ENCODE measurements around the gene DALRD3.
A peak's percentile ranks its signal among the peaks of the same experiment; 100 is the strongest.

Gene DALRD3

DNA sequence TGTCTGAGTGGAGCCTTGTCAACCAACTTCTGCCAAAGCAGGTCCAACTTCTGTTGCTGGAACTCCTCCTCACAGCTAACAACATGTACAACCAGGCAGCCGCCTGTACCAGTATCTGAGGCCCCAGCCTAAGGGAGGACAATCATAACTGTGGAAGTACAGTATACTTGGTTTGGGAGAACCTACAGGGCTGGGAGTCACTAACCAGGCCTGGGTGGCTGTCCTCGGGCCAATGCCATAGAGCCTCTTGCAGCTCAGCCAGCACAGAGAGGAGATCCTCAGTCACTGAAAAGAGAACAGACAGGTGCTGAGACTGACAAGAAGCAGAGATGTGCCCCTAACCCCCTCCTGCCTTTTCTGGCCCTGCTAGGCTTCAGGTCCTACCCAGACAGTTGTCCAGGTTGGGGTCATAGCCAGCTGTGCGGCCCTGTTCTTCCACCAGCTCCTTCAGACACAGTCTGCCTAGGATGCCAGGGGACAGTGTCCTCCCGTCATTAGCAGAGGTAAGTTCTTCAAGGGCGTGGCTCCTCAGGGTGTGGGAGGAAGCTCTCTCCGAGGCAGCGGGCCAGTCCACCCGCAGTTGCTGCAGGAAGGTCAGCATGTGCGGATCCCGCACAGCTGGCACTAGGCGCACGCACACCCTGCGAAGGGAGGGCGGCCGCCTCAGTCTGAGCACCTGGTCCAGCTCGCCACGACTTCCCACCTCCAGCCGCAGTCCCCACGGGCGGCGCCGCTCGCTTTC, 980 bp downstream of the DALRD3 start:
- H3K4me3 ChIP-seq (ENCODE audit: low read depth, low read length) = peak overlapping the region; percentile 94
- no peak for DNase-seq (ENCODE audit: low read depth)
- TF ChIP-seq, protein P1, sequence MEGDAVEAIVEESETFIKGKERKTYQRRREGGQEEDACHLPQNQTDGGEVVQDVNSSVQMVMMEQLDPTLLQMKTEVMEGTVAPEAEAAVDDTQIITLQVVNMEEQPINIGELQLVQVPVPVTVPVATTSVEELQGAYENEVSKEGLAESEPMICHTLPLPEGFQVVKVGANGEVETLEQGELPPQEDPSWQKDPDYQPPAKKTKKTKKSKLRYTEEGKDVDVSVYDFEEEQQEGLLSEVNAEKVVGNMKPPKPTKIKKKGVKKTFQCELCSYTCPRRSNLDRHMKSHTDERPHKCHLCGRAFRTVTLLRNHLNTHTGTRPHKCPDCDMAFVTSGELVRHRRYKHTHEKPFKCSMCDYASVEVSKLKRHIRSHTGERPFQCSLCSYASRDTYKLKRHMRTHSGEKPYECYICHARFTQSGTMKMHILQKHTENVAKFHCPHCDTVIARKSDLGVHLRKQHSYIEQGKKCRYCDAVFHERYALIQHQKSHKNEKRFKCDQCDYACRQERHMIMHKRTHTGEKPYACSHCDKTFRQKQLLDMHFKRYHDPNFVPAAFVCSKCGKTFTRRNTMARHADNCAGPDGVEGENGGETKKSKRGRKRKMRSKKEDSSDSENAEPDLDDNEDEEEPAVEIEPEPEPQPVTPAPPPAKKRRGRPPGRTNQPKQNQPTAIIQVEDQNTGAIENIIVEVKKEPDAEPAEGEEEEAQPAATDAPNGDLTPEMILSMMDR (IDR thresholded peaks at IDR 0.05; ENCODE audit: insufficient read depth, low read depth, low read length, missing control alignments) = no peak

DNA sequence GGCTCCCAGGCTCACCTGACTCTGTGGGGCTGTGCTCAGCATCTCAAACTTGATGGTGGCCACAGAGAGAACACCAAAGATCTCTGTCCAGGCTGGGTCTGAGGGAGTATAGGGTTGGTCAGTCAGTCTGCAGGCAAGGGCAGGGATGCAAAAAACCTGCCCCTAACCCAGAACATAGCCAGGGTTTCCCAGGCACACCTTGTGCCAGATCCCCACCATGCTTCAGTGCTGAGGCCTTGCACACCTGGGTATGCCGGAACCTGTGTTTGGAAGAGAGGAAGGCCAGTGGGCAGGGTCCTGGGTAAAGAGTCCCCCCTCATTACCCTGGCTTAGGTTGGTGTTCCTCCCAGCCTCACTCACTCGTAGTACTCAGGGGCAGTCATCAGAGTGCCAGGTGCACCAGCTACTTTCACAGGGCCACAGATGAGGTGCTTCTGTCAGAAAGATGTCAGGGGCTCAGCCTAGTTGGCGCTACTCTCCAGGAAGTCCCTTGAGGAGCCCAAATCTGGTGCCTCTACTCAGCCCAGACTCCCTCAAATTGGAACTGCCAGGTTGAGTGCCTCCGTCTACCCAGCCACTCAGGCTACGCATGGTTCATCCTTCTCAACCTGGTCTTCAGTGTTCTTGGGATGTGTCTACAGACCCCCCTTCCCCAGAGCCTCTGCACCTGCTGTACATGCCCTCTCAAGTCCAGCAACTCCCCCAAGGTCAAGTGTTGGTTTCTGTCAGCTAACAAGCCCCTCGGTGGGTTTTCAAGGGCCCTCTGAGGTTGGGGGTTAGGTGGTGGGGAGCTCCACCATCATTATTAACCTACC, 1.8 kb downstream of the DALRD3 start:
- TF ChIP-seq, protein P1 (IDR thresholded peaks at IDR 0.05; ENCODE audit: insufficient read depth, low read depth, low read length, missing control alignments) = no peak
- H3K4me3 ChIP-seq (ENCODE audit: low read depth, low read length) = no peak overlapping the region
- DNase-seq (ENCODE audit: low read depth) = no peak

DNA sequence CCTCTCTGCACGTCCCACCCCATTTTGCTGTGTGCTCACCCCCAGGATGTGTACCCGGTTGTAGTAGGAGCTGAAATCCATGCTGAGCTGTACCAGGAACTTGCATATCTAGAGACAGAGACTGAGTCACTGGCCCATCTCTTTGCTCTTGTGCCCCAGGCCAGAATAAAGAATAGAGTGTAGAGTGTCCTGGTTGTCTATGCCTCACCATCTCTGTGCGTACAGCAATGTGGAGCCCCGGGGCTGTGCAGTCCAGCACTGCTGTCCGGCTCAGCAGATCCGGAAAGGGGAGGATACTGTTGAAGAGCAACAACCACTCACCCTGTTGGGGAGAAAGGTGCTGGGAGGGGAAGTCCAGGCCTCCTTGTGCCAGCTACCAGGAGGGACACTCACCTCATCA, 2.6 kb downstream of the DALRD3 start:
- TF ChIP-seq, protein P1 (IDR thresholded peaks at IDR 0.05; ENCODE audit: insufficient read depth, low read depth, low read length, missing control alignments) = no peak
- DNase-seq (ENCODE audit: low read depth) = no peak
- no peak overlapping the region for H3K4me3 ChIP-seq (ENCODE audit: low read depth, low read length)

DNA sequence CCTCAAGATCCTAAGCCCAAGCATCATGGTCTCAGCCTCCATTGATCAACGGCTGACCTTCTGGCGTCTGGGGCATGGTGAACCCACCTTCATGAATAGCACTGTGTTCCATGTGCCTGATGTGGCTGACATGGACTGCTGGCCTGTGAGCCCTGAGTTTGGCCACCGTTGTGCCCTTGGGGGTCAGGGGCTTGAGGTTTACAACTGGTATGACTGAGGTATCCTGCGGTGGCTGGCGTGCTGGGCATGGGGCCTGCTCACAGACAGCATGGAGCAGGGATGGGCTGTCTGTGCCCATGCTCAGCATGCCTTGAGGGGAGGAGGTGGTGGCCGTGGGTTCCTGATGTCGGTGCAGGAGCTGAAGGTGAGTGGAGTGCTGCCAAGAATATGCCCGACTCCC, 3.3 kb downstream of the DALRD3 start:
- no peak for DNase-seq (ENCODE audit: low read depth)
- TF ChIP-seq, protein P1 (IDR thresholded peaks at IDR 0.05; ENCODE audit: insufficient read depth, low read depth, low read length, missing control alignments) = no peak

DNA sequence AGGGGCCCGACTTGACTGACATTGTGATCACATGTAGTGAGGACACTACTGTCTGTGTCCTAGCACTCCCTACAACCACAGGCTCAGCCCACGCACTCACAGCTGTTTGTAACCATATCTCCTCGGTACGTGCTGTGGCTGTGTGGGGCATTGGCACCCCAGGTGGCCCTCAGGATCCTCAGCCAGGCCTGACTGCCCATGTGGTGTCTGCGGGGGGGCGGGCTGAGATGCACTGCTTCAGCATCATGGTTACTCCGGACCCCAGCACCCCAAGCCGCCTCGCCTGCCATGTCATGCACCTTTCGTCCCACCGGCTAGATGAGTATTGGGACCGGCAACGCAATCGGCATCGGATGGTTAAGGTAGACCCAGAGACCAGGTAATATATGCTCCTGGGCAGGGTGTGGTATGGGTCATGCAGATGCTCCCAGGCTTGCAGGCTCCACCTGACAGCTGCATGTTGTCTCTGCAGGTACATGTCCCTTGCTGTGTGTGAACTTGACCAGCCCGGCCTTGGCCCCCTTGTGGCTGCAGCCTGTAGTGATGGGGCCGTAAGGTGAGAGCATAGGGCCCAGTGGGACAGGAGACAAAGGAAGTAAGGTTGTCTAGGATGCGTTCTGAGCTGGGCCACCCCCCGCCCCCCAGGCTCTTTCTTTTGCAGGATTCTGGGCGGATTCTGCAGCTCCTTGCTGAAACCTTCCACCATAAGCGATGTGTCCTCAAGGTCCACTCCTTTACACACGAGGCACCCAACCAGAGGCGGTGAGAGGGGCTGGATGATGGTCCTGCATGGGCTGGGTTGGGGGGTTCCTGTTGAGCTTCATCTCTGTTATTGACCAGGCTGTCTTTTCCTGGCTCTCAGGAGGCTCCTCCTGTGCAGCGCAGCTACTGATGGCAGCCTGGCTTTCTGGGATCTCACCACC, 4.4 kb downstream of the DALRD3 start:
- peak; percentile 83 for DNase-seq (ENCODE audit: low read depth)
- TF ChIP-seq, protein P1 (IDR thresholded peaks at IDR 0.05; ENCODE audit: insufficient read depth, low read depth, low read length, missing control alignments) = peak; percentile 76
- no peak overlapping the region for H3K4me3 ChIP-seq (ENCODE audit: low read depth, low read length)

More for the DNA sequence above, 3.3 kb downstream of the DALRD3 start:
- H3K4me3 ChIP-seq (ENCODE audit: low read depth, low read length) = no peak overlapping the region

DNA sequence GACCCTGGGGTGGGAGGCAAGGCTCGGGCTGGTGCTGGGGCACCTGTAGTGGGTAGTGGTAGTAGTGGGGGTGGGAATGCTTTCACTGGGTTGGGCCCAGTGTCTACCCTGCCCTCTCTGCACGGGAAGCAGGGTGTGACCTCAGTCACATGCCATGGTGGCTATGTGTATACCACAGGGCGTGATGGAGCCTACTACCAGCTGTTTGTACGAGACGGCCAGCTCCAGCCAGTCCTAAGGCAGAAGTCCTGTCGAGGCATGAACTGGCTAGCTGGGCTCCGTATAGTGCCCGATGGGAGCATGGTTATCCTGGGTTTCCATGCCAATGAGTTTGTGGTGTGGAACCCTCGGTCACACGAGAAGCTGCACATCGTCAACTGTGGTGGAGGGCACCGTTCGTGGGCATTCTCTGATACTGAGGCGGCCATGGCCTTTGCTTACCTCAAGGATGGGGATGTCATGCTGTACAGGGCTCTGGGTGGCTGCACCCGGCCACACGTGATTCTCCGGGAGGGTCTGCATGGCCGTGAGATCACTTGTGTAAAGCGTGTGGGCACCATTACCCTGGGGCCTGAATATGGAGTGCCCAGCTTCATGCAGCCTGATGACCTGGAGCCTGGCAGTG, 5.2 kb downstream of the DALRD3 start:
- TF ChIP-seq, protein P1 (IDR thresholded peaks at IDR 0.05; ENCODE audit: insufficient read depth, low read depth, low read length, missing control alignments) = no peak
- H3K4me3 ChIP-seq (ENCODE audit: low read depth, low read length) = no peak overlapping the region
- DNase-seq (ENCODE audit: low read depth) = no peak
